Erythroblast (primary cell): ENCODE results near the gene F2RL2.

Experiments used
- GATA1 ChIP-seq: IDR thresholded peaks from 2 replicates; pipeline ENCODE4 v1.6.1; 2011; ENCODE audit warnings: low read depth, mild to moderate bottlenecking, control low read depth, low read length, moderate library complexity
- POLR2A ChIP-seq: IDR thresholded peaks from 2 replicates; pipeline ENCODE4 v1.6.1; 2011; ENCODE audit warnings: mild to moderate bottlenecking, low read length

DNA sequence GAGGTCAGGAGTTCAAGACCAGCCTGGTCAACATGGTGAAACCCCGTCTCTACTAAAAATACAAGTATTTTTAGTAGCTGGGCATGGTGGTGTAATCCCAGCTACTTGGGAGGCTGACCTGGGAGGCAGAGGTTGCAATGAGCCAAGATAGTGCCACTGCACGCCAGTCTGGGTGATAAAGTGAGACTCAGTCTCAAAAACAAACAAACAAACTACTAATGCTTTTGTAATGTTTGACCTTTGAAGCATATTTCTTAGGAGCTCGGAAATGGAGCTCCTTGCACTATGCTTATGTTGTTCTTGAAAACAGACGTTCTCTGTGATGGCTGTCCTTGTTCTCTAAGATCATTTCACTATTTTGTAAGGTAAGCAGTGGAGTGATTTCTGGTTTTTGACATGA, 6.0 kb downstream of the F2RL2 start:
- no peak for TF ChIP-seq POLR2A
- no peak for TF ChIP-seq GATA1
